ENCODE data around the gene KCNMA1. TPM values are rescaled to one million over a fixed set of nuclear protein-coding genes. Genes with fewer than 3 reads are reported as not detected.

The KCNMA1 gene
- total RNA-seq, 1 donor from 2014 or later: 94.3 TPM

DNA sequence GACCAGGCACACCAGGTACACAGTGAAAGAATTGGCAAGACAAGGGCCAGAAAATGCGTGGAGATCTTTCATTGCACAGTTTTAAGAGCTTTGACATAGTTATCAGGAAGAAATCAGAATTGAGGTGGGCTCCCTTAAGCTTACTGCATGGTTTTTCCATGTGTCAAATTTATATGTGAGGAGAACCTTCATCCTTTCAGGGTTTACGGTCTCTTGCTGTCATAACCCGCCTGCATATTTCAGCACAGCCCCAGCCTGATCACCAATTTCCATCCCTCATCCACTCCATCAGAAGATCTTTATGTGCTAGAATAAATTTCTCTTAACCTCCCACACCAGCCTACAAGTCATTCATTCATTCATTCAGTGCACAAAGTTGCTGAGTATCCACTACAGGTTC is 373.1 kb downstream of the KCNMA1 start:
- Histone ChIP-seq H3K27ac (no peak overlapping the region), H3K36me3 (no peaks in the 10 kb centered on the region), H3K4me3 (no peak overlapping the region), H3K27me3 (no peaks in the 10 kb centered on the region), H3K9me3 (no peaks in the 10 kb centered on the region), H3K4me1 (no peaks in the 10 kb centered on the region)
- DNase-seq (ENCODE audit: extremely low spot score in 2 of 2): no peak
- intact Hi-C loops (cut with DNase I): no loop called here
- TF ChIP-seq POLR2AphosphoS5 (IDR thresholded peaks at IDR 0.05; ENCODE audit: insufficient read depth in 1 of 2, low read depth in 1 of 2): no peak
- TF ChIP-seq POLR2A (IDR thresholded peaks at IDR 0.05): no peak
- TF ChIP-seq, protein P1, sequence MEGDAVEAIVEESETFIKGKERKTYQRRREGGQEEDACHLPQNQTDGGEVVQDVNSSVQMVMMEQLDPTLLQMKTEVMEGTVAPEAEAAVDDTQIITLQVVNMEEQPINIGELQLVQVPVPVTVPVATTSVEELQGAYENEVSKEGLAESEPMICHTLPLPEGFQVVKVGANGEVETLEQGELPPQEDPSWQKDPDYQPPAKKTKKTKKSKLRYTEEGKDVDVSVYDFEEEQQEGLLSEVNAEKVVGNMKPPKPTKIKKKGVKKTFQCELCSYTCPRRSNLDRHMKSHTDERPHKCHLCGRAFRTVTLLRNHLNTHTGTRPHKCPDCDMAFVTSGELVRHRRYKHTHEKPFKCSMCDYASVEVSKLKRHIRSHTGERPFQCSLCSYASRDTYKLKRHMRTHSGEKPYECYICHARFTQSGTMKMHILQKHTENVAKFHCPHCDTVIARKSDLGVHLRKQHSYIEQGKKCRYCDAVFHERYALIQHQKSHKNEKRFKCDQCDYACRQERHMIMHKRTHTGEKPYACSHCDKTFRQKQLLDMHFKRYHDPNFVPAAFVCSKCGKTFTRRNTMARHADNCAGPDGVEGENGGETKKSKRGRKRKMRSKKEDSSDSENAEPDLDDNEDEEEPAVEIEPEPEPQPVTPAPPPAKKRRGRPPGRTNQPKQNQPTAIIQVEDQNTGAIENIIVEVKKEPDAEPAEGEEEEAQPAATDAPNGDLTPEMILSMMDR (IDR thresholded peaks at IDR 0.05): no peak

DNA sequence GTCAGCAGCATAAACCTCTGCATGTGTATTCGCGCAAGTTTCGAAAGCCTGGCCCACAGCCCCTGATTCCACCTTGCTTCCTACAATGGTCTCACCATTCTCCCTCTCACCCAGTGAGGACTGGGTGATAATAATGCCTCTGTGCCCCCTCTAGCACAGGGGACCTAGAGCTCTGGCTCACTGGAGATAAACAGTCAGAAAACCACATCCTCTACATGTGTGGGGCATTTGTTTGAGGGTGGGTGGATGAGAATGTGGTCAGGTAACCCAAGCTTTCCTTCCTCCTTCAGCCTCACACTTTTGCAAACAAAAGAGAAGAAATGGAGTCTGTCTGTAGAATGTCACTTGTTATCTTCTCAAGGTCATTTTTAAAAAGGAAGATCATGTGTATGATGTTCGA is 373.5 kb downstream of the KCNMA1 start:
- Histone ChIP-seq H3K27ac (no peak overlapping the region), H3K4me1 (no peaks in the 10 kb centered on the region), H3K36me3 (no peaks in the 10 kb centered on the region), H3K4me3 (no peak overlapping the region), H3K9me3 (no peaks in the 10 kb centered on the region), H3K27me3 (no peaks in the 10 kb centered on the region)
- no peak for DNase-seq (ENCODE audit: extremely low spot score in 2 of 2)
- no peak for TF ChIP-seq POLR2AphosphoS5 (IDR thresholded peaks at IDR 0.05; ENCODE audit: insufficient read depth in 1 of 2, low read depth in 1 of 2)
- no peak for TF ChIP-seq POLR2A (IDR thresholded peaks at IDR 0.05)
- TF ChIP-seq, protein P1 (IDR thresholded peaks at IDR 0.05): no peak
- intact Hi-C loops (cut with DNase I): no loop called here

DNA sequence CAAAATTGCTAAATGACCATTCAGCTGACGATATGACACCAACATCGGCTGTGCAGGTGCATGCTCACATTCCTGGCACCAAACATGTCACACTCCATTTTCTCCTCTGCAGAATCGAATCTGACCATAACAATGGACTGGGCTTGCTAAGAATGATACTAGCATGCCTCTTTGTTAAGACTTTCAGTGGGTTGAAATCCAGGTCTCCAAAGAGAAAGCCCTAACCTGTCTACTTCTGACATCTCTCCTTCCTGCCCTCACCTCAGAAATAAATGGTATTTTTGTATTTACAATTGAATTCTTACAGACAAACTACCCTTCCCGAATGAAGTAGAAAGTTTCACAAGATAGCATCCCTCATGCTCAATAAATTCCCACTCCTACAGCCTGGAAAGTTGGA is 373.9 kb downstream of the KCNMA1 start:
- Histone ChIP-seq H3K36me3 (no peaks in the 10 kb centered on the region), H3K27me3 (no peaks in the 10 kb centered on the region), H3K27ac (no peak overlapping the region), H3K9me3 (no peaks in the 10 kb centered on the region), H3K4me1 (no peaks in the 10 kb centered on the region), H3K4me3 (no peak overlapping the region)
- TF ChIP-seq POLR2AphosphoS5 (IDR thresholded peaks at IDR 0.05; ENCODE audit: insufficient read depth in 1 of 2, low read depth in 1 of 2) (no peak), POLR2A (IDR thresholded peaks at IDR 0.05) (no peak)
- TF ChIP-seq, protein P1 (IDR thresholded peaks at IDR 0.05): no peak
- intact Hi-C loops (cut with DNase I): no loop called here
- no peak for DNase-seq (ENCODE audit: extremely low spot score in 2 of 2)

DNA sequence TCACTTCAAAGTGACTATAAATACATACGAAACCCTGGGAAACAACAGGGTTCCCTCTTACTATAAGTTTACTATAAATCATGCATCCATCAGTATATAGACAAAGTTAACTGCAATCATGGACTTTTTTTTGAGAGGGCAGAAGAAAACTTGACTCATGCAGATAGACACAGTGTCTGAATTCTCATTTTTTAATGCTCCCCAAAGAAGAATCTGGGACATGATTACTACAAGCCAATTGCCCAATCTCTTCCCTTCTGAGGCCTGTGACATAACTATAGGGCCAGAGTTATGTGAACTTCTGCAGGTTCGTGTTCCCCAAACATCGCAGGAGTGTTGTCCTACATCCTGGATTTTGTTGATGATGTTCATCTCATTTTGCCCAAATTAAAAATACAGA is 376.5 kb downstream of the KCNMA1 start:
- DNase-seq (ENCODE audit: extremely low spot score in 2 of 2): no peak
- H3K4me1 ChIP-seq: no peaks in the 10 kb centered on the region
- H3K4me3 ChIP-seq: no peak overlapping the region
- no peaks in the 10 kb centered on the region for H3K27me3 ChIP-seq
- no peaks in the 10 kb centered on the region for H3K9me3 ChIP-seq
- no peaks in the 10 kb centered on the region for H3K36me3 ChIP-seq
- intact Hi-C loops (cut with DNase I): no loop called here
- TF ChIP-seq POLR2AphosphoS5 (IDR thresholded peaks at IDR 0.05; ENCODE audit: insufficient read depth in 1 of 2, low read depth in 1 of 2): no peak
- TF ChIP-seq, protein P1 (IDR thresholded peaks at IDR 0.05): no peak
- no peak for TF ChIP-seq POLR2A (IDR thresholded peaks at IDR 0.05)
- H3K27ac ChIP-seq: no peak overlapping the region

DNA sequence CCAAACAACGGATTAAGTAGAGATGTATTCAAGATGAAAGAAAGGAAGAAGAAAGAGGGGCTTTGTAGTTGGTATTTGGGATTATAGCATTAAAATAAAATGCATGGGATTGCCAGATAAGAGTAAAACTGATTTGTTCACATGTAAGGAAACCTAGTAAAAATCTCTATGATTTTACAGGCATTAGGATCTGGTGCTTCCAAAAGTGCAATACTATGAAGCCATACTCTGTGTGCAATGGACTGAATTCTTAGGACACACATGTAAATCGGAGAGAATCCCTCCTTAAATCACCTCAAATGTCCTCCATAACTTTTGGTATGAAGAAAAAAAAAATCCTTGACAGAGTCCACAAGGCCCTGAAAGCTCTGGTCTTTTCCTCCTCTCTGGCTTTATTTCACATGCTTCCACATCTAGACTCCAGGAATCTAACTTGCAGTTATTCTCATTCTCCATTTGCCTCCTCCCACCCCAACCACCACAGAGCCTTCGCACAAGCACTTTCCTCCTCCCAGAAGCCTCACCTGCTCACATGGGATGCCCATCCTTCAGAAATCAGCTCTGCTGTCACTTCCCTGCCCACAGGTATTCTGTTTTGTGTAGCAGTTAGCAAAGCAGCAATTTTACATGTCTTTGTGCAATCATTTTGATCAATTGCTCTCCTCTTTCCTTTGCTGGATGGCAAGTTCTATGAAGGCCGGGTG is 378.3 kb downstream of the KCNMA1 start:
- intact Hi-C loops (cut with DNase I): no loop called here
- H3K9me3 ChIP-seq: no peaks in the 10 kb centered on the region
- no peaks in the 10 kb centered on the region for H3K36me3 ChIP-seq
- DNase-seq (ENCODE audit: extremely low spot score in 2 of 2): no peak
- no peak overlapping the region for H3K27ac ChIP-seq
- H3K4me1 ChIP-seq: peaks cover 5% of the 10 kb centered on the region
- no peak for TF ChIP-seq POLR2AphosphoS5 (IDR thresholded peaks at IDR 0.05; ENCODE audit: insufficient read depth in 1 of 2, low read depth in 1 of 2)
- no peak for TF ChIP-seq POLR2A (IDR thresholded peaks at IDR 0.05)
- TF ChIP-seq, protein P1 (IDR thresholded peaks at IDR 0.05): no peak
- no peaks in the 10 kb centered on the region for H3K27me3 ChIP-seq
- no peak overlapping the region for H3K4me3 ChIP-seq

Measured in vagina (tissue), 2 donors.